Amygdala (tissue), 56 donors: Measurements from ENCODE around the gene IL1RL2.
A peak's percentile ranks its signal among the peaks of the same experiment; 100 is the strongest.

Experiments used
- DNase-seq, 56 donors: peaks; one replicate each; lab custom pipeline; 2025; lab: John Stamatoyannopoulos, UW

The IL1RL2 gene

GRCh38 chr2:102155703-102156515 is 30.9 kb upstream of the IL1RL2 start:
- no peak for DNase-seq

- no peak for DNase-seq
Observed at GRCh38 chr2:102158011-102158755, 28.6 kb upstream of the IL1RL2 start.

- DNase-seq = no peak
Observed at GRCh38 chr2:102159295-102159694, 27.5 kb upstream of the IL1RL2 start.

- peak in 3 of 56 donors; percentile 5 to 24 (median 5) for DNase-seq
Observed at GRCh38 chr2:102166189-102166845, 20.5 kb upstream of the IL1RL2 start.

- no peak for DNase-seq
Observed at GRCh38 chr2:102168026-102168771, 18.6 kb upstream of the IL1RL2 start.

GRCh38 chr2:102171946-102172345 is 14.9 kb upstream of the IL1RL2 start:
- no peak for DNase-seq

- no peak for DNase-seq
Observed at GRCh38 chr2:102172745-102173144, 14.1 kb upstream of the IL1RL2 start.

- no peak for DNase-seq
Observed at GRCh38 chr2:102176172-102176571, 10.7 kb upstream of the IL1RL2 start.

GRCh38 chr2:102177814-102178478 is 8.9 kb upstream of the IL1RL2 start:
- no peak for DNase-seq

GRCh38 chr2:102179061-102179460 is 7.8 kb upstream of the IL1RL2 start:
- no peak for DNase-seq

GRCh38 chr2:102179788-102180686 is 6.8 kb upstream of the IL1RL2 start:
- no peak for DNase-seq

GRCh38 chr2:102180687-102180999 is 6.2 kb upstream of the IL1RL2 start:
- DNase-seq = no peak

GRCh38 chr2:102181376-102181775 is 5.4 kb upstream of the IL1RL2 start:
- DNase-seq = no peak

GRCh38 chr2:102181919-102182635 is 4.7 kb upstream of the IL1RL2 start:
- DNase-seq = no peak

- DNase-seq = no peak
Observed at GRCh38 chr2:102184018-102184417, 2.8 kb upstream of the IL1RL2 start.

- no peak for DNase-seq
Observed at GRCh38 chr2:102184568-102184967, 2.3 kb upstream of the IL1RL2 start.

- DNase-seq = no peak
Observed at GRCh38 chr2:102185347-102185746, 1.5 kb upstream of the IL1RL2 start.

GRCh38 chr2:102187496-102188150 is 800 bp downstream of the IL1RL2 start:
- peak in 24 of 56 donors; percentile 2 to 51 (median 24) for DNase-seq
